SK-N-SH (cell line): ENCODE measurements around the gene MLEC.

Experiments used
- CTCF ChIP-seq: fragments of 200-600 bp; sonication (generic); IDR thresholded peaks from 2 replicates; pipeline ENCODE4 v1.6.1; 2017; ENCODE audit warnings: antibody characterized with exemption, mild to moderate bottlenecking, moderate library complexity
- MAX ChIP-seq: IDR thresholded peaks from 2 replicates; pipeline ENCODE4 v1.4.0; 2012; ENCODE audit warnings: low read depth
- RFX5 ChIP-seq: IDR thresholded peaks from 2 replicates; pipeline ENCODE4 v1.6.1; 2012; ENCODE audit warnings: mild to moderate bottlenecking, improper control_type of control experiment, low read length
- TF ChIP-seq, protein P1 (sequence below): fragments of 150-350 bp; IDR thresholded peaks from 2 replicates; pipeline ENCODE4 v1.6.1; 2017; ENCODE audit warnings: antibody characterized with exemption, low read length, low read depth, borderline replicate concordance

GRCh38 chr12:120713861-120714482, 27.0 kb downstream of the MLEC start:
- TF ChIP-seq, protein P1, sequence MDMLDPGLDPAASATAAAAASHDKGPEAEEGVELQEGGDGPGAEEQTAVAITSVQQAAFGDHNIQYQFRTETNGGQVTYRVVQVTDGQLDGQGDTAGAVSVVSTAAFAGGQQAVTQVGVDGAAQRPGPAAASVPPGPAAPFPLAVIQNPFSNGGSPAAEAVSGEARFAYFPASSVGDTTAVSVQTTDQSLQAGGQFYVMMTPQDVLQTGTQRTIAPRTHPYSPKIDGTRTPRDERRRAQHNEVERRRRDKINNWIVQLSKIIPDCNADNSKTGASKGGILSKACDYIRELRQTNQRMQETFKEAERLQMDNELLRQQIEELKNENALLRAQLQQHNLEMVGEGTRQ: no peak
- no peak for TF ChIP-seq RFX5
- TF ChIP-seq CTCF: peak; percentile 90
- no peak for TF ChIP-seq MAX
